ENCODE measurements around the gene AMN.

DNA sequence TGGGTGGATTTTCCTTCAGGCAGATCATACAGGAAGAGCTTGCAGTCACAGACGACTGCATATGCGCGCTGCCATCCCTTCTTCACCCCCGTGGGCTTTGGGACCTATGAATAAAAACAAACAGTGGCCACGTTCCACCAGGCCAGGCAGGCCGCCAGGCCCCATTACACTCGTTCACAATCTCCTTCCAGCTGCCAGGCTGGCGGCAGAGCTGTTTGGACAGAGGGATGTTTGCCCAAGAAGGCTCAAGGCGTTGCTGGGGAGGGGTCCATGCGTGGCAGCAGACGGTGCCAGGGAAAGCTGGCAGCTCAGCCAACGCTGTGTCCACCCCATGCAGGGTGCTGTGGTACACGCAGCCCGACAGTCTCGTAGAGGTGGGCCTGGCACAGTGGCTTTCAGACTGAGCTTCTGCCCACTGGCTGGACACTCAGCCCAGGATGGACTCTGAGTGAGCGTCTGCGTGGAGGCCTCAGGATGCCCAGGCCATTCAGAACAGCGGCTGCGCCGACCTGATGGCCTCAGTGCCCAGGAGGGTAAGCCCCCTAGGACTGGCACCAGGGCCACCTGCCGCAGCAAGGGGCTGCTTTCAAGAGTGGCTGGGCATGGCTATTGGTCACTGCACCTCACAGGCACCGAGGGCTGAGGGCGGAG, 27.5 kb downstream of the AMN start:
- TF ChIP-seq, protein P1, sequence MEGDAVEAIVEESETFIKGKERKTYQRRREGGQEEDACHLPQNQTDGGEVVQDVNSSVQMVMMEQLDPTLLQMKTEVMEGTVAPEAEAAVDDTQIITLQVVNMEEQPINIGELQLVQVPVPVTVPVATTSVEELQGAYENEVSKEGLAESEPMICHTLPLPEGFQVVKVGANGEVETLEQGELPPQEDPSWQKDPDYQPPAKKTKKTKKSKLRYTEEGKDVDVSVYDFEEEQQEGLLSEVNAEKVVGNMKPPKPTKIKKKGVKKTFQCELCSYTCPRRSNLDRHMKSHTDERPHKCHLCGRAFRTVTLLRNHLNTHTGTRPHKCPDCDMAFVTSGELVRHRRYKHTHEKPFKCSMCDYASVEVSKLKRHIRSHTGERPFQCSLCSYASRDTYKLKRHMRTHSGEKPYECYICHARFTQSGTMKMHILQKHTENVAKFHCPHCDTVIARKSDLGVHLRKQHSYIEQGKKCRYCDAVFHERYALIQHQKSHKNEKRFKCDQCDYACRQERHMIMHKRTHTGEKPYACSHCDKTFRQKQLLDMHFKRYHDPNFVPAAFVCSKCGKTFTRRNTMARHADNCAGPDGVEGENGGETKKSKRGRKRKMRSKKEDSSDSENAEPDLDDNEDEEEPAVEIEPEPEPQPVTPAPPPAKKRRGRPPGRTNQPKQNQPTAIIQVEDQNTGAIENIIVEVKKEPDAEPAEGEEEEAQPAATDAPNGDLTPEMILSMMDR (IDR thresholded peaks at IDR 0.05): no peak
- TF ChIP-seq POLR2A (IDR thresholded peaks at IDR 0.05): no peak

All from Peyer's patch (tissue), 4 donors.